Measurements from ENCODE around the gene AP4S1.
"Not testable (repeated sequence)": the region's sequence is repeated elsewhere in the genome, so short reads cannot be mapped to it uniquely, and the experiment has no call there.

Gene AP4S1

GRCh38 chr14:31025367-31026076, at the start of gene AP4S1:
Gene AP4S1, plus strand, starts transcription at chr14:31025649. Its CDS starts 40,548 bp downstream, at chr14:31066197.
- DNase-seq = peak; percentile 61

GRCh38 chr14:30977752-30978151, 47.7 kb upstream of the AP4S1 start:
- no peak for DNase-seq

GRCh38 chr14:30980106-30980704, 45.2 kb upstream of the AP4S1 start:
- DNase-seq = peak; percentile 30

GRCh38 chr14:30980980-30981379, 44.5 kb upstream of the AP4S1 start:
- DNase-seq = no peak

GRCh38 chr14:30982533-30982932, 42.9 kb upstream of the AP4S1 start:
- no peak for DNase-seq

- DNase-seq = no peak
Measured at GRCh38 chr14:30983858-30984257, 41.6 kb upstream of the AP4S1 start.

GRCh38 chr14:30985796-30986195, 39.7 kb upstream of the AP4S1 start:
- no peak for DNase-seq

GRCh38 chr14:30988509-30988908, 36.9 kb upstream of the AP4S1 start:
- DNase-seq = no peak

GRCh38 chr14:30990770-30991169, 34.7 kb upstream of the AP4S1 start:
- no peak for DNase-seq

- DNase-seq = no peak
Measured at GRCh38 chr14:30991408-30991807, 34.0 kb upstream of the AP4S1 start.

- DNase-seq = no peak
Measured at GRCh38 chr14:30993071-30993470, 32.4 kb upstream of the AP4S1 start.

- DNase-seq = no peak
Measured at GRCh38 chr14:30994681-30995620, 30.5 kb upstream of the AP4S1 start.

GRCh38 chr14:30995689-30996088, 29.8 kb upstream of the AP4S1 start:
- no peak for DNase-seq

GRCh38 chr14:30996892-30997659, 28.4 kb upstream of the AP4S1 start:
- DNase-seq = no peak

GRCh38 chr14:30998100-30998706, 27.2 kb upstream of the AP4S1 start:
- no peak for DNase-seq

- no peak for DNase-seq
Measured at GRCh38 chr14:30999038-30999773, 26.2 kb upstream of the AP4S1 start.

GRCh38 chr14:31000629-31001338, 24.7 kb upstream of the AP4S1 start:
- no peak for DNase-seq

- DNase-seq = no peak
Measured at GRCh38 chr14:31001339-31001658, 24.1 kb upstream of the AP4S1 start.

GRCh38 chr14:31003284-31003683, 22.2 kb upstream of the AP4S1 start:
- no peak for DNase-seq

GRCh38 chr14:31004007-31004406, 21.4 kb upstream of the AP4S1 start:
- not testable (repeated sequence) for DNase-seq

- no peak for DNase-seq
Measured at GRCh38 chr14:31006703-31007102, 18.7 kb upstream of the AP4S1 start.
